Activated T-helper 17 cell treated with anti-CD3 and anti-CD28 coated beads, Interleukin-2, amount 50 U/mL, for 72 hours (primary cell): ENCODE results near the gene TENM3. TPM values are rescaled to one million over a fixed set of nuclear protein-coding genes. Genes with fewer than 3 reads are reported as not detected.
"Not testable (repeated sequence)": the region's sequence is repeated elsewhere in the genome, so short reads cannot be mapped to it uniquely, and the experiment has no call there.

Experiments used
- ATAC-seq: fragments of 150-1000 bp; cut with Tn5 transposase; replicated peaks from 2 replicates; pipeline ENCODE4 v1.10.0; 2021; ENCODE audit warnings: mild to moderate bottlenecking, moderate library complexity
- H3K27ac Mint-ChIP-seq: one replicate; pipeline ENCODE4 v1.8.0; 2022; ENCODE audit warnings: mixed read lengths
- H3K27me3 Mint-ChIP-seq: one replicate; pipeline ENCODE4 v1.8.0; 2022; ENCODE audit warnings: mixed read lengths
- H3K36me3 Mint-ChIP-seq: one replicate; pipeline ENCODE4 v1.8.0; 2022; ENCODE audit warnings: low read depth, mild to moderate bottlenecking, mixed read lengths
- H3K4me1 Mint-ChIP-seq: one replicate; pipeline ENCODE4 v1.8.0; 2022; ENCODE audit warnings: mixed read lengths
- H3K4me3 Mint-ChIP-seq: one replicate; pipeline ENCODE4 v1.8.0; 2022; ENCODE audit warnings: mild to moderate bottlenecking, mixed read lengths
- H3K9me3 Mint-ChIP-seq: one replicate; pipeline ENCODE4 v1.8.0; 2022; ENCODE audit warnings: mixed read lengths
- total RNA-seq, 2 donors: library from RNA; stranded (reverse); gene quantifications; one replicate each; pipeline ENCODE4 v1.2.3, GENCODE V29; 2022

TENM3 gene
- total RNA-seq, 2 donors from 2014 or later, result not detected

- ATAC-seq, result peak; percentile 55
- H3K4me1 Mint-ChIP-seq, result peaks cover 10% of the 10 kb centered on the region
- H3K4me3 Mint-ChIP-seq, result peak overlapping the region; percentile 69
- H3K27ac Mint-ChIP-seq, result no peak overlapping the region
- H3K9me3 Mint-ChIP-seq, result no peaks in the 10 kb centered on the region
- H3K27me3 Mint-ChIP-seq, result no peaks in the 10 kb centered on the region
- no peaks in the 10 kb centered on the region for H3K36me3 Mint-ChIP-seq
Observed at GRCh38 chr4:182806259-182807252, 563.4 kb downstream of the TENM3 start.

- Mint-ChIP-seq H3K4me1 (peaks cover 10% of the 10 kb centered on the region), H3K27me3 (no peaks in the 10 kb centered on the region), H3K36me3 (no peaks in the 10 kb centered on the region), H3K27ac (no peak overlapping the region), H3K9me3 (peaks cover 5% of the 10 kb centered on the region), H3K4me3 (no peak overlapping the region)
- ATAC-seq, result no peak
Observed at GRCh38 chr4:182807346-182807745, 564.1 kb downstream of the TENM3 start.

GRCh38 chr4:182807767-182808548 lies 564.8 kb downstream of the TENM3 start:
- H3K9me3 Mint-ChIP-seq, result peaks cover 5% of the 10 kb centered on the region
- H3K4me3 Mint-ChIP-seq, result peak overlapping the region; percentile 39
- no peaks in the 10 kb centered on the region for H3K36me3 Mint-ChIP-seq
- H3K4me1 Mint-ChIP-seq, result peaks cover 10% of the 10 kb centered on the region
- H3K27ac Mint-ChIP-seq, result no peak overlapping the region
- ATAC-seq, result no peak
- H3K27me3 Mint-ChIP-seq, result no peaks in the 10 kb centered on the region

GRCh38 chr4:182808673-182809416 lies 565.6 kb downstream of the TENM3 start:
- peak; percentile 90 for ATAC-seq
- Mint-ChIP-seq H3K4me3 (peak overlapping the region; percentile 39), H3K27ac (no peak overlapping the region), H3K36me3 (no peaks in the 10 kb centered on the region), H3K9me3 (peaks cover 5% of the 10 kb centered on the region), H3K27me3 (no peaks in the 10 kb centered on the region), H3K4me1 (peaks cover 16% of the 10 kb centered on the region)

- Mint-ChIP-seq H3K9me3 (peaks cover 5% of the 10 kb centered on the region), H3K27me3 (no peaks in the 10 kb centered on the region), H3K36me3 (no peaks in the 10 kb centered on the region), H3K4me3 (peak overlapping the region; percentile 39), H3K27ac (no peak overlapping the region), H3K4me1 (peaks cover 16% of the 10 kb centered on the region)
- ATAC-seq, result peak; percentile 29
Observed at GRCh38 chr4:182809417-182810102, 566.4 kb downstream of the TENM3 start.

- Mint-ChIP-seq H3K27me3 (no peaks in the 10 kb centered on the region), H3K4me1 (peaks cover 16% of the 10 kb centered on the region), H3K36me3 (no peaks in the 10 kb centered on the region), H3K27ac (no peak overlapping the region), H3K9me3 (peaks cover 5% of the 10 kb centered on the region), H3K4me3 (no peak overlapping the region)
- no peak for ATAC-seq
Observed at GRCh38 chr4:182810103-182810615, 567.0 kb downstream of the TENM3 start.

- no peak for ATAC-seq
- peaks cover 5% of the 10 kb centered on the region for H3K9me3 Mint-ChIP-seq
- H3K4me1 Mint-ChIP-seq, result peaks cover 16% of the 10 kb centered on the region
- H3K4me3 Mint-ChIP-seq, result no peak overlapping the region
- peak overlapping the region; percentile 16 for H3K27ac Mint-ChIP-seq
- no peaks in the 10 kb centered on the region for H3K36me3 Mint-ChIP-seq
- H3K27me3 Mint-ChIP-seq, result no peaks in the 10 kb centered on the region
Observed at GRCh38 chr4:182812916-182813315, 569.7 kb downstream of the TENM3 start.

- not testable (repeated sequence) for ATAC-seq, H3K9me3 Mint-ChIP-seq, H3K4me3 Mint-ChIP-seq, H3K4me1 Mint-ChIP-seq, H3K27ac Mint-ChIP-seq, H3K27me3 Mint-ChIP-seq, H3K36me3 Mint-ChIP-seq
Observed at GRCh38 chr4:182814065-182814464, 570.9 kb downstream of the TENM3 start.

- Mint-ChIP-seq H3K4me1 (no peaks in the 10 kb centered on the region), H3K36me3 (no peaks in the 10 kb centered on the region), H3K4me3 (no peak overlapping the region), H3K27me3 (no peaks in the 10 kb centered on the region), H3K27ac (no peak overlapping the region), H3K9me3 (no peaks in the 10 kb centered on the region)
- no peak for ATAC-seq
Observed at GRCh38 chr4:182818926-182819730, 575.9 kb downstream of the TENM3 start.

- Mint-ChIP-seq H3K27ac (no peak overlapping the region), H3K4me1 (no peaks in the 10 kb centered on the region), H3K4me3 (no peak overlapping the region), H3K9me3 (no peaks in the 10 kb centered on the region), H3K27me3 (no peaks in the 10 kb centered on the region), H3K36me3 (no peaks in the 10 kb centered on the region)
- ATAC-seq, result no peak
Observed at GRCh38 chr4:182819751-182820150, 576.5 kb downstream of the TENM3 start.

- no peaks in the 10 kb centered on the region for H3K9me3 Mint-ChIP-seq
- no peaks in the 10 kb centered on the region for H3K27me3 Mint-ChIP-seq
- H3K36me3 Mint-ChIP-seq, result no peaks in the 10 kb centered on the region
- H3K4me3 Mint-ChIP-seq, result no peak overlapping the region
- H3K4me1 Mint-ChIP-seq, result no peaks in the 10 kb centered on the region
- H3K27ac Mint-ChIP-seq, result no peak overlapping the region
- no peak for ATAC-seq
Observed at GRCh38 chr4:182822554-182822953, 579.4 kb downstream of the TENM3 start.

GRCh38 chr4:182823576-182823975 lies 580.4 kb downstream of the TENM3 start:
- H3K4me1 Mint-ChIP-seq, result no peaks in the 10 kb centered on the region
- no peak for ATAC-seq
- peaks cover 5% of the 10 kb centered on the region for H3K27me3 Mint-ChIP-seq
- H3K36me3 Mint-ChIP-seq, result no peaks in the 10 kb centered on the region
- H3K4me3 Mint-ChIP-seq, result no peak overlapping the region
- H3K27ac Mint-ChIP-seq, result no peak overlapping the region
- no peaks in the 10 kb centered on the region for H3K9me3 Mint-ChIP-seq

GRCh38 chr4:182825003-182825402 lies 581.8 kb downstream of the TENM3 start:
- no peak overlapping the region for H3K4me3 Mint-ChIP-seq
- ATAC-seq, result no peak
- H3K27me3 Mint-ChIP-seq, result peaks cover 6% of the 10 kb centered on the region
- H3K36me3 Mint-ChIP-seq, result no peaks in the 10 kb centered on the region
- no peak overlapping the region for H3K27ac Mint-ChIP-seq
- H3K4me1 Mint-ChIP-seq, result no peaks in the 10 kb centered on the region
- no peaks in the 10 kb centered on the region for H3K9me3 Mint-ChIP-seq
